Measurements from ENCODE around the gene WDR89. TPM values are rescaled to one million over a fixed set of nuclear protein-coding genes. Genes with fewer than 3 reads are reported as not detected.

The WDR89 gene
- polyA plus RNA-seq, 4 donors = 3.0 to 13.1 (median 5.1) TPM

DNA sequence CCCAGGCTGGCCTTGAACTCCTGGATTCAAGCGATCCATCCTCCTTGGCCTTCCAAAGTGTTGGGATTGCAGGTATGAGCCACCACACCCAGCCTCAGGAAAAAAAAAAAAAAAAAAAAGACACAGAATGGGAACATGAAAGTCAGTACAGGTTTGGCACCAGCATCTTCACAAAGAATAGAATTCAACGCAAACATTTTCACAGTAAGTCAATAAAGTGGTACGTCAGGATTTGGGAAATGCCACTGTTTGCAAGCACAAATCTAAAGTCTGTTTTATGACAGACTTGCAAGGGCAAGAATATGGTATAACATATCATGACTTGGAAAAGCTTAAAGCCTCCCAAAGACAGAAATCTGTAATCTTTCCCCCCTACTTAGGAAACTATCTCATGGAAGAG, 34.9 kb upstream of the WDR89 start:
- Histone ChIP-seq H3K4me1 (ENCODE audit: control insufficient read depth in 3 of 3, insufficient read depth in 2 of 3, low read depth in 1 of 3, low read length in 2 of 3) (no peaks in the 10 kb centered on the region), H3K9me3 (ENCODE audit: control insufficient read depth in 2 of 2, insufficient read depth in 1 of 2, low read depth in 1 of 2, low read length in 1 of 2) (no peaks in the 10 kb centered on the region), H3K4me3 (ENCODE audit: low read depth in 1 of 3, low read length in 3 of 3) (no peak overlapping the region), H3K36me3 (ENCODE audit: control insufficient read depth in 3 of 3, insufficient read depth in 2 of 3, low read depth in 1 of 3, low read length in 3 of 3) (no peaks in the 10 kb centered on the region), H3K27ac (ENCODE audit: low read depth in 1 of 3, low read length in 2 of 3) (no peak overlapping the region), H3K27me3 (ENCODE audit: control insufficient read depth in 3 of 3, insufficient read depth in 3 of 3, low read length in 3 of 3) (no peaks in the 10 kb centered on the region)
- 96 to 97% (median 96%) methylated on average over 3 of the region's 3 CpGs for WGBS, 3 donors
- FAIRE-seq (no peak), DNase-seq (no peak)

DNA sequence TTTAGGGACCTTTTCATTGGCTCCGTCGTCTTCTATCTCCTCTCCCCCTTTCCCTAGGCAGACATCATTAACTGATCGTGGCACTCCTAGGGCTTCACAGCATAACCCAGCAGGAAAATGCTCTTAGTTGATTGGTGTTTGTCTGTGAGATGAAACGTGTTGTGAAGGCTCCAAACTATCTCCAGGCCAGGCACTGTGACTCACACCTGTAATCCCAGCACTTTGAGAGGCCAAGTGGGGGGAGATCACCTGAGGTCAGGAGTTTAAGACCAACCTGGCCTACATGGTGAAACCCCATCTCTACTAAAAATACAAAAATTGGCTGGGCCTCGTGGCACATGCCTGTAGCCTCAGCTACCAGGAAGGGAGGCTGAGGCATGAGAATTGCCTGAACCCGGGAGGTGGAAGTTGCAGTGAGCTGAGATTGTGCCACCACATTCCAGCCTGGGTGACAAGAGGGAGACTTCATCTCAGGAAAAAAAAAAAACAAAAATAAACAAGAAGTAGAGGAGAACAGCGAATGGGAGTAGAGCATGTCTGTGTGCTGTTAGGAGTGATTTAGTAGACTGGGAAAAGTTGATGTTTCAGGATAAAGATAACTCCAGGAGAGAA, 32.3 kb upstream of the WDR89 start:
- DNase-seq (no peak), FAIRE-seq (no peak)
- H3K4me3 ChIP-seq (ENCODE audit: low read depth in 1 of 3, low read length in 3 of 3) = no peak overlapping the region
- WGBS, 3 donors = 80 to 87% (median 84%) methylated on average over 7 of the region's 7 CpGs
- no peaks in the 10 kb centered on the region for H3K4me1 ChIP-seq (ENCODE audit: control insufficient read depth in 3 of 3, insufficient read depth in 2 of 3, low read depth in 1 of 3, low read length in 2 of 3)
- H3K27ac ChIP-seq (ENCODE audit: low read depth in 1 of 3, low read length in 2 of 3) = no peak overlapping the region
- no peaks in the 10 kb centered on the region for H3K9me3 ChIP-seq (ENCODE audit: control insufficient read depth in 2 of 2, insufficient read depth in 1 of 2, low read depth in 1 of 2, low read length in 1 of 2)
- no peaks in the 10 kb centered on the region for H3K36me3 ChIP-seq (ENCODE audit: control insufficient read depth in 3 of 3, insufficient read depth in 2 of 3, low read depth in 1 of 3, low read length in 3 of 3)
- no peaks in the 10 kb centered on the region for H3K27me3 ChIP-seq (ENCODE audit: control insufficient read depth in 3 of 3, insufficient read depth in 3 of 3, low read length in 3 of 3)

DNA sequence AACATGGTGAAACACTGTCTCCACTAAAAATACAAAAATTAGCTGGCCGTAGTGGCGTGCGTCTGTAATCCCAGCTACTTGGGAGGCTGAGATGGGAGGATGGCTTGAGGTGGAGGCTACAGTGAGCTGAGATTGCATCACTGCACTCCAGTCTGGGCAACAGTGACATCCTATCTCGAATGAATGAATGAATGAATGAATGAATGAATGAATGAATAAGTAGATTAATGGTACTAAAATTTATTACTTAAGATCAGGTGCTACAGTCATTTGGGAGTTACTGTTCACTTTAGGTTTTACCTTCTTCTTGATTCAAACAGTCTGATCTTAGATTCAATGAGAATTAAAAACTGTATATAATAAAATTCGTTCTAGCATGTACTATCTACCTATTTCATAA, 31.6 kb upstream of the WDR89 start:
- DNase-seq (no peak), FAIRE-seq (no peak)
- Histone ChIP-seq H3K27ac (ENCODE audit: low read depth in 1 of 3, low read length in 2 of 3) (no peak overlapping the region), H3K4me1 (ENCODE audit: control insufficient read depth in 3 of 3, insufficient read depth in 2 of 3, low read depth in 1 of 3, low read length in 2 of 3) (no peaks in the 10 kb centered on the region), H3K4me3 (ENCODE audit: low read depth in 1 of 3, low read length in 3 of 3) (no peak overlapping the region), H3K36me3 (ENCODE audit: control insufficient read depth in 3 of 3, insufficient read depth in 2 of 3, low read depth in 1 of 3, low read length in 3 of 3) (no peaks in the 10 kb centered on the region), H3K27me3 (ENCODE audit: control insufficient read depth in 3 of 3, insufficient read depth in 3 of 3, low read length in 3 of 3) (no peaks in the 10 kb centered on the region), H3K9me3 (ENCODE audit: control insufficient read depth in 2 of 2, insufficient read depth in 1 of 2, low read depth in 1 of 2, low read length in 1 of 2) (no peaks in the 10 kb centered on the region)
- 82 to 91% (median 88%) methylated on average over 5 of the region's 5 CpGs for WGBS, 3 donors

DNA sequence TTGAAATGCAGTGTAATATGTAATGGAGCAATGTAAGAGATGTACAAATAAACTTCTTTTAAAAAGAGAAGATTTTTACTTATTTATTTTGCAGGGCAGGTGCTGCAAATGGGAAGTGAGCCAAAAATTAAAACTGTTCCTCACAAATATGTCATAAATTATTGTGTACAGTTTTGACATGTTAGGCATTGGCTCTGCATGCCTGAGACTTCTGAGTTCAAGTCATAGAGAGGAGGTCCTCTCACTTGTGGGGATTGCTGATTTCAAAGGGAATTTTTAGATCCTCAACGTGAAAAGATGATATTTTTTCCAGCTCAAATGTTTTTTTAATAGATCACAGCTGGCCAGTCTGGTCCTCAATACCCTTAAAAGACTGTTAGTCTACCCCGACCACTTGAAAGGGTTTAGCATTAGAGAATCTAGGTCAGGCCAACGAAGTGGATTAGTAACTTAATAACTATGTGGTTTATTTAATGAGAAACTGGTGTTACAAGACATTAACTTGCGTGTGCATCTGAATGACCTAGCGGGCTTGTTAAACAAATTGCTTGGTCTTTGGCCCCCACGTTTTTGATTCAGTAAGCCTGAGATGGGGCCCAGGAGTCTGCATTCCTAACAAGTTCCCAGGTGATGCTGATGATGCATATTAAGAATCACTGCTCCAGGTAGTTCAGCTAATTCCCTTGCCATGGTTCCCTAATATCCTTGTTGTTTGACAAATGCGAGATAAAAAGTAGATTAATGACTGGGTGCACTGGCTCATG, 30.9 kb upstream of the WDR89 start:
- Histone ChIP-seq H3K27ac (ENCODE audit: low read depth in 1 of 3, low read length in 2 of 3) (no peak overlapping the region), H3K4me3 (ENCODE audit: low read depth in 1 of 3, low read length in 3 of 3) (no peak overlapping the region), H3K36me3 (ENCODE audit: control insufficient read depth in 3 of 3, insufficient read depth in 2 of 3, low read depth in 1 of 3, low read length in 3 of 3) (no peaks in the 10 kb centered on the region), H3K9me3 (ENCODE audit: control insufficient read depth in 2 of 2, insufficient read depth in 1 of 2, low read depth in 1 of 2, low read length in 1 of 2) (no peaks in the 10 kb centered on the region), H3K4me1 (ENCODE audit: control insufficient read depth in 3 of 3, insufficient read depth in 2 of 3, low read depth in 1 of 3, low read length in 2 of 3) (no peaks in the 10 kb centered on the region), H3K27me3 (ENCODE audit: control insufficient read depth in 3 of 3, insufficient read depth in 3 of 3, low read length in 3 of 3) (no peaks in the 10 kb centered on the region)
- FAIRE-seq (no peak), DNase-seq (no peak)
- 51 to 61% (median 58%) methylated on average over 7 of the region's 7 CpGs for WGBS, 3 donors

DNA sequence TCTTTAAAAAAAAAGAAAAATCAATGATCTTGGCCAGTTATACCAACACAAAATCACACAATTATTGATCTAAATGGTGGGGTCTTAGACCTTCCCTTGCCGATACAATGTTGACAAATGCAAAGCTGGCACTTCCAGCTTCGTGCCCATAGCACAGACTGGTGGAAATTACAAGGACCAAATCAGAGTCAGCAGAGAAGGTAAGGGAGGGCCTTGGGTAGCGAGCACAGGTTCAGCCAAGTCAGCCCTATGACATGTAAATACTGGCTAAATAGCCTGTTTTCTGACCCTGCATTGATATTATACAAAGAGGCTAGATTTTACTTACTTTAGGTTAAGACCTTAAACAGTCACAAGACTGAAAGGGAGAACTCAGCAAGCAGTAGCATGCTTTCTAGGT, 30.3 kb upstream of the WDR89 start:
- DNase-seq (no peak), FAIRE-seq (no peak)
- Histone ChIP-seq H3K27me3 (ENCODE audit: control insufficient read depth in 3 of 3, insufficient read depth in 3 of 3, low read length in 3 of 3) (no peaks in the 10 kb centered on the region), H3K27ac (ENCODE audit: low read depth in 1 of 3, low read length in 2 of 3) (no peak overlapping the region), H3K9me3 (ENCODE audit: control insufficient read depth in 2 of 2, insufficient read depth in 1 of 2, low read depth in 1 of 2, low read length in 1 of 2) (no peaks in the 10 kb centered on the region), H3K4me1 (ENCODE audit: control insufficient read depth in 3 of 3, insufficient read depth in 2 of 3, low read depth in 1 of 3, low read length in 2 of 3) (no peaks in the 10 kb centered on the region), H3K36me3 (ENCODE audit: control insufficient read depth in 3 of 3, insufficient read depth in 2 of 3, low read depth in 1 of 3, low read length in 3 of 3) (no peaks in the 10 kb centered on the region), H3K4me3 (ENCODE audit: low read depth in 1 of 3, low read length in 3 of 3) (no peak overlapping the region)
- 83 to 87% (median 83%) methylated on average over 3 of the region's 3 CpGs for WGBS, 3 donors

- no peaks in the 10 kb centered on the region for H3K9me3 ChIP-seq (ENCODE audit: control insufficient read depth in 2 of 2, insufficient read depth in 1 of 2, low read depth in 1 of 2, low read length in 1 of 2)
- H3K27ac ChIP-seq (ENCODE audit: low read depth in 1 of 3, low read length in 2 of 3) = no peak overlapping the region
- H3K36me3 ChIP-seq (ENCODE audit: control insufficient read depth in 3 of 3, insufficient read depth in 2 of 3, low read depth in 1 of 3, low read length in 3 of 3) = no peaks in the 10 kb centered on the region
- no peaks in the 10 kb centered on the region for H3K27me3 ChIP-seq (ENCODE audit: control insufficient read depth in 3 of 3, insufficient read depth in 3 of 3, low read length in 3 of 3)
- DNase-seq (peak in 1 of 2 donors; percentile 12), FAIRE-seq (no peak)
- H3K4me1 ChIP-seq (ENCODE audit: control insufficient read depth in 3 of 3, insufficient read depth in 2 of 3, low read depth in 1 of 3, low read length in 2 of 3) = no peaks in the 10 kb centered on the region
- no peak overlapping the region for H3K4me3 ChIP-seq (ENCODE audit: low read depth in 1 of 3, low read length in 3 of 3)
These were observed 29.0 kb upstream of the WDR89 start for GRCh38 chr14:63670692-63671091.

- Histone ChIP-seq H3K4me3 (ENCODE audit: low read depth in 1 of 3, low read length in 3 of 3) (no peak overlapping the region), H3K27ac (ENCODE audit: low read depth in 1 of 3, low read length in 2 of 3) (no peak overlapping the region), H3K4me1 (ENCODE audit: control insufficient read depth in 3 of 3, insufficient read depth in 2 of 3, low read depth in 1 of 3, low read length in 2 of 3) (no peaks in the 10 kb centered on the region), H3K36me3 (ENCODE audit: control insufficient read depth in 3 of 3, insufficient read depth in 2 of 3, low read depth in 1 of 3, low read length in 3 of 3) (no peaks in the 10 kb centered on the region), H3K27me3 (ENCODE audit: control insufficient read depth in 3 of 3, insufficient read depth in 3 of 3, low read length in 3 of 3) (no peaks in the 10 kb centered on the region), H3K9me3 (ENCODE audit: control insufficient read depth in 2 of 2, insufficient read depth in 1 of 2, low read depth in 1 of 2, low read length in 1 of 2) (no peaks in the 10 kb centered on the region)
- DNase-seq (no peak), FAIRE-seq (no peak)
- WGBS, 3 donors = 24 to 55% (median 35%) methylated on average over 1 of the region's 1 CpG
These were observed 24.7 kb upstream of the WDR89 start for GRCh38 chr14:63666335-63666734.

GRCh38 chr14:63663428-63664341, 22.0 kb upstream of the WDR89 start:
- H3K27me3 ChIP-seq (ENCODE audit: control insufficient read depth in 3 of 3, insufficient read depth in 3 of 3, low read length in 3 of 3) = no peaks in the 10 kb centered on the region
- no peaks in the 10 kb centered on the region for H3K9me3 ChIP-seq (ENCODE audit: control insufficient read depth in 2 of 2, insufficient read depth in 1 of 2, low read depth in 1 of 2, low read length in 1 of 2)
- H3K36me3 ChIP-seq (ENCODE audit: control insufficient read depth in 3 of 3, insufficient read depth in 2 of 3, low read depth in 1 of 3, low read length in 3 of 3) = no peaks in the 10 kb centered on the region
- DNase-seq = no peak
- FAIRE-seq = no peak
- H3K4me3 ChIP-seq (ENCODE audit: low read depth in 1 of 3, low read length in 3 of 3) = no peak overlapping the region
- WGBS, 3 donors = 80 to 94% (median 89%) methylated on average over 12 of the region's 12 CpGs
- H3K4me1 ChIP-seq (ENCODE audit: control insufficient read depth in 3 of 3, insufficient read depth in 2 of 3, low read depth in 1 of 3, low read length in 2 of 3) = no peaks in the 10 kb centered on the region
- H3K27ac ChIP-seq (ENCODE audit: low read depth in 1 of 3, low read length in 2 of 3) = no peak overlapping the region
